ENCODE results near the gene HERC6. TPM values are rescaled to one million over a fixed set of nuclear protein-coding genes. Genes with fewer than 3 reads are reported as not detected.

Gene HERC6
- total RNA-seq, 2 donors from 2014 or later = 2.2 to 9.3 TPM

DNA sequence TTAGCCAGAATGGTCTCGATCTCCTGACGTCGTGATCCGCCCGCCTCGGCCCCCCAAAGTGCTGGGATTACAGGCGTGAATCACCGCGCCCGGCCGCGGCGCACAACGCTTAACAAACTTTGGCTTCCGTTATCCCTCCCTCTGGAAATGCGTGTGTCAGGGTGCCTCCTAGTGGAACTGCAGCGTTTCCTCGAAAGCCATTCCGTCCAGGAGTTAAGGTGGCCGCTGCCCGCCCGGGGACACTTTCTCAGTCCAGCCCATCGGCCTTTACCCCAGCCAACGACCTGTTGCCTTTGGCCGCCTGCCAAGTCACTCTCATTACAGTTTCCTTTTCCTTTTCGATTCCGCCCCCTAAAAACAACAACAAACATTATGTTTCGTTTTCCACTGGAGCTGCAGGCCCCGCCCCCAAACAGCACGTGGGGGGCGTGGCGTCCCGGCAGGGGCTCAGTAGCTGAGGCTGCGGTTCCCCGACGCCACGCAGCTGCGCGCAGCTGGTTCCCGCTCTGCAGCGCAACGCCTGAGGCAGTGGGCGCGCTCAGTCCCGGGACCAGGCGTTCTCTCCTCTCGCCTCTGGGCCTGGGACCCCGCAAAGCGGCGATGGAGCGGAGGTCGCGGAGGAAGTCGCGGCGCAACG lies 78.1 kb downstream of the HERC6 start, which contains the start of gene HERC5:
HERC5 (plus strand) TSS at position 450 of the 637 bp plus-strand sequence; CDS start at position 601, 151 bp downstream.
- Mint-ChIP-seq H3K36me3 (peaks cover 6 to 12% of the 10 kb centered on the region in 2 donors), H3K27ac (peak within 1 kb of the TSS; percentile 95 to 100), H3K9me3 (peaks cover 0 to 6% of the 10 kb centered on the region in 2 donors)
- ATAC-seq (peak; percentile 94 to 97), DNase-seq (ENCODE audit: low spot score in 2 of 2) (peak; percentile 89 to 92)

DNA sequence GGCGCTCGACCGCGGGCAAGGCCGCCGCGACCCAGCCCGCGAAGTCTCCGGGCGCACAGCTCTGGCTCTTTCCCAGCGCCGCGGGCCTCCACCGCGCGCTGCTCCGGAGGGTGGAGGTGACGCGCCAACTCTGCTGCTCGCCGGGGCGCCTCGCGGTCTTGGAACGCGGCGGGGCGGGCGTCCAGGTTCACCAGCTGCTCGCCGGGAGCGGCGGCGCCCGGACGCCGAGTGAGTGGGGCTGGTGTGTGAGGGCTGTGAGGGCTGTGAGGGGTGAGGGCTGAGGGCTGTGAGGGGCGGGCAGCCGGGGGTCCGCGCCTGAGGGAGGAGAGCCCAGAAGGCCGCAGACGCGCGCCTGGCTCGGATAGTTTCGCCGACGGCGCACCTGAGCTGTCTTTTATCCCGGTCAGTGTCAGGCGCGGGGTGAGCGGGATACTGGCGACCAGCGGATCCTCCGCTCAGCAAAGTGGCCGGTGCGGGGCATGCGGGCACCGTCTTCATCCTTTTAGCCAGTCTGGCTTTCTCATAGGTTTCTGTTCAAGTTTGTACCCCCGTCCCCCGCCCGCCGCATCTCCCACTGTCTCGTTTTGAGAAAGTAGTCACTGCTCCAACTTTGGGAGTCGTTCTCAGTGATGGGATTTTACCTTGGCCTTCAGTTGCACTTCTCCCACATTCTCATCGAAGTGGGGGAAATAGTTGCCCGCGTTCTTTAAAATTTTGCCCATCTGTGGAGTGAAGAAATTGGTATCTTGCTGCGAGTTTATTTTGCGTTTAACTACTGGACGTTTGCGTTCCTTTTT lies 78.9 kb downstream of the HERC6 start:
- peaks cover 9 to 12% of the 10 kb centered on the region in 2 donors for H3K36me3 Mint-ChIP-seq
- ATAC-seq (peak; percentile 61 to 65), DNase-seq (ENCODE audit: low spot score in 2 of 2) (peak in 1 of 2 donors; percentile 39)
- peaks cover 0 to 6% of the 10 kb centered on the region in 2 donors for H3K9me3 Mint-ChIP-seq
- peak overlapping the region; percentile 85 to 95 for H3K27ac Mint-ChIP-seq

DNA sequence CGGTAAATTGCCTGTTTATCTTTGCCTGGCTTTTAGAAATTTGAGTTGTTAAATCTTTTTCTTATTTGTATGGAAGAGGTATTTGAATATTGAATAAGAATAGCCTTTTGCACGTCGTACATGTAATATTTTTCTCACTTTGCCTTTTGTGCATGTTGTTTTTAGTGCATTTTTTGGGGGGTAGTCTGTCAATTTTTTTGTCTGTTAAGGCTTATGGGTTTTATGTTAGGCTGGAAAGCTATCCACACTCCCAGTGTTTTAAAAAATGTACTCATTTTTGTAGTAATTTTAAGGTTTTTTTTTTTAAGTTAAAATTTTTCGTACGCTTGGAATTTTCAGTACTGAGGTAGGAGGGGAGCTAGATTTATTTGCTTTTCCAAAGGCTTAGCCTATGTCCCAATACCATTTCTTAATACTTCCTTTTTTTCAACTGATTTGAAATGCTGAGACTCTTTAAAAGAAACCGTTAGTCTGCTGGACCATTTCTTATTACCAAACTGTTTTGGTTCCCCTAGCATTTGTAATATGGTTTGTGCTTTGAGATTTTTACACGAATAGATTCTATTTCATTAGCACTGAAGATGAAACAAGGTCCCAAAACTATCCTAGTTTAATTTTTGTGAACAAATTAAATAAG lies 79.6 kb downstream of the HERC6 start:
- ATAC-seq (no peak), DNase-seq (ENCODE audit: low spot score in 2 of 2) (no peak)
- Mint-ChIP-seq H3K36me3 (peaks cover 12 to 14% of the 10 kb centered on the region in 2 donors), H3K27ac (peak overlapping the region in 1 of 2 donors; percentile 95), H3K9me3 (peaks cover 0 to 6% of the 10 kb centered on the region in 2 donors)

DNA sequence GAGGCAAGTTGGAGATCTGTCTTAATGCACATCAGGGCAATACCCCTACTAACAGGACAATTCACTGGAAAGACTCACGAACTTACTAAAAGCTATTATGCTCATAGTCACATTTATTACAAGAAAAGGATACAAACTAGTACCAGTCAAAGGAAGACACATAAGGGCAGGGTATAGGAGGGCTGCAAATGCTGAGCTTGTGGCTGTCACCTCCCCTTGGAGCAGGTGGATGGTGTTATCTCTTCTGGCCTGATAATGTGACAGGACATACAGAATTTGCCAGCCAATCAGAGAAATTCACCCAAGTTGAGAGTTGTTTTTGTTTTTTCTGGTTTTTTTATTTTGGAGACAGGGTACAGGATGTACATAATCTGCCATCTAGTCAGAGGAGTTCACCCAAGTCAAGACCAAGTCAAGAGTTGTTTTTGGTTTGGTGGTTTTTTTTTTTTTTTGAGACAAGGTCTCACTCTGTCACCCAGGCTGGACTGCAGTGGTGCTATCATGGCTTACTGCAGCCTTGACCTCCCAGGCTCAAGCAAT lies 87.1 kb downstream of the HERC6 start:
- no peak for ATAC-seq

DNA sequence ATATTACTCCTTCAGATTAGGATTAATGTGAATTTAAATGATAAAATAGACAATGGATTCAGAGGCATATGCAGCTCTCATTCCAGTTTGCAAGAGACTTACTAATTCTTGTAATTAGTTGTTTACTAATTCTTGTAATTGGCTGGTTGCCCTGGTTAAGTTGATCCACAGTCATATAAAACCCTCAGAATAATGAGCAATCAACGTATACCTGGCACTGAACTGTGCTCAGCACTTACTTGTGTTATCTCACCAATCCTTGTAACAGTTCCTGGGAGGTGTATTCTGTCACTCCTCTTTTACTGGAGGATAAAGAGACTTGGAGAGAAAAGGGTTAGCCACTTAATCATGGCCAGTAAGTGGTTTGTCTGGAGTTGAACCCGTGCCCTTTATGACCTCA lies 88.7 kb downstream of the HERC6 start:
- peak in 1 of 2 donors; percentile 63 for ATAC-seq
- DNase-seq (ENCODE audit: low spot score in 2 of 2) = no peak
- no peaks in the 10 kb centered on the region for H3K9me3 Mint-ChIP-seq
- H3K36me3 Mint-ChIP-seq = peaks cover 9 to 23% of the 10 kb centered on the region in 2 donors
- H3K27ac Mint-ChIP-seq = no peak overlapping the region

More for the DNA sequence above, 87.1 kb downstream of the HERC6 start:
- H3K36me3 Mint-ChIP-seq = peaks cover 9 to 25% of the 10 kb centered on the region in 2 donors
- DNase-seq (ENCODE audit: low spot score in 2 of 2) = no peak
- H3K27ac Mint-ChIP-seq = peak overlapping the region in 1 of 2 donors; percentile 31
- H3K9me3 Mint-ChIP-seq = no peaks in the 10 kb centered on the region

DNA sequence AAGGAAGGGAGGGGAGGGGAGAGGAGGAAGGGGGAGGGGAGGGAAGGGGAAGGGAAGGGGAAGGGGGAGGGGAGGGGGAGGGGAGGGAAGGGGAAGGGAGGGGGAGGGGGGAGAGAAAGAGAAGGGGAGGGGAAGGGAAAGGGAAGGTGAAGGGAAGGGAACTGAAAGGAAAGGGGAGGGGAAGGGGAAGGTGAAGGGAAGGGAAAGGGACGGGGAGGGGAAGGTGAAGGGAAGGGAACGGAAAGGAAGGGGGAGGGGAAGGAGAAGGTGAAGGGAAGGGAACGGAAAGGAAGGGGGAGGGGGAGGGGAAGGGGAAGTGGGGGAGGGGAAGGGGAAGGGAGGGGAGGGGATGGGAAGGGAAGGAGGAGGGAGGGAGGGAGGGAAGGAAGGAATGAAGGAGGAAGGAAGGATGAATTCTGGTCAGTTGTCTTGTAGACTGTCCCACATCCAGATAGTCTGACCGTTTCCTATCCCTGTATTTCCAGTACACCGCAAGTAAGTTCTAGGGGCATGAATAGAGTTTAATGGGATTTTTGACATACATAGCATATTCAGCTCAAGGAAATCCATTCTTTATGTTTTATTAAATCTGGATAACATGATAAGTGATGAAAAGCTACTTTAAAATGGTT lies 98.7 kb downstream of the HERC6 start:
- Mint-ChIP-seq H3K27ac (no peak overlapping the region), H3K36me3 (peaks cover 0 to 14% of the 10 kb centered on the region in 2 donors), H3K9me3 (no peaks in the 10 kb centered on the region)
- DNase-seq (ENCODE audit: low spot score in 2 of 2) = no peak
- no peak for ATAC-seq

DNA sequence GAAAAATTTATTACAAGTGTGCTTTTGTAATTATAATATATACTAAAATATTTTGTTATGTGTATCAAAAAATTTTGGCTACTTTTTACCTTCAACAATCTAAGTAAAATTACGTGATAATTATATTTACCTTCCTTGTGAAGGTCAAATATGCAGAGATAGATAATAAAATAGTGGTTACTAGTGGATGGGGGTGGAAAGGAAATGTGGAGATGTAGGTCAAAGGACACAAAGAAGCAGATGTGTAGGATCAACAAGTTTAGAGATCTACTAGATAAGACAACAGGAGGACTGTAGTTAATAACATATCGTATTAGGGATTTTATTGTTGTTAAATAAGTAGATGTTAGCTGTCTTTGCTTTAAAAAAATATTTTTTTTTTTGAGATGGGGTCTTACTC lies 99.6 kb downstream of the HERC6 start:
- Mint-ChIP-seq H3K36me3 (peaks cover 0 to 13% of the 10 kb centered on the region in 2 donors), H3K9me3 (no peaks in the 10 kb centered on the region), H3K27ac (no peak overlapping the region)
- DNase-seq (ENCODE audit: low spot score in 2 of 2) (no peak), ATAC-seq (no peak)

DNA sequence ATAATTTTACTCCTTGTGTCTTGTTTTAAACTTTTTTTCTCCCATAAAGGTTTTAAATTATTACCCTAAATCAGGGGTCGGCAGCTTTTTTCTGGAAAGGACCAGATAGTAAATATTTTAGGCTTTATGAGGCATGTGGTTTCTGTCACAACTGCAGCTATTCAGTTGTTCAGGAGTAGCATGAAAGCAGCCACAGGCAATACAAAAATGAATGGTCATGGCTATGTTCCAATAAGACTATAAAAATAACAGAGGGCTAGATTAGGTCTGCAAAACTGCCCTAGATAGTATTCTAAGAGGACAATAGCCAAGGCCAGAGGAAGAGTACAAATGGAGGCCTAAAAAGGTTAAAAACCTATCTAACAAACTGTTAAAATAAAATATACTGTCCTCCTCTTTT lies 102.9 kb downstream of the HERC6 start:
- Mint-ChIP-seq H3K9me3 (no peaks in the 10 kb centered on the region), H3K27ac (no peak overlapping the region), H3K36me3 (peaks cover 0 to 4% of the 10 kb centered on the region in 2 donors)
- DNase-seq (ENCODE audit: low spot score in 2 of 2) (no peak), ATAC-seq (no peak)

DNA sequence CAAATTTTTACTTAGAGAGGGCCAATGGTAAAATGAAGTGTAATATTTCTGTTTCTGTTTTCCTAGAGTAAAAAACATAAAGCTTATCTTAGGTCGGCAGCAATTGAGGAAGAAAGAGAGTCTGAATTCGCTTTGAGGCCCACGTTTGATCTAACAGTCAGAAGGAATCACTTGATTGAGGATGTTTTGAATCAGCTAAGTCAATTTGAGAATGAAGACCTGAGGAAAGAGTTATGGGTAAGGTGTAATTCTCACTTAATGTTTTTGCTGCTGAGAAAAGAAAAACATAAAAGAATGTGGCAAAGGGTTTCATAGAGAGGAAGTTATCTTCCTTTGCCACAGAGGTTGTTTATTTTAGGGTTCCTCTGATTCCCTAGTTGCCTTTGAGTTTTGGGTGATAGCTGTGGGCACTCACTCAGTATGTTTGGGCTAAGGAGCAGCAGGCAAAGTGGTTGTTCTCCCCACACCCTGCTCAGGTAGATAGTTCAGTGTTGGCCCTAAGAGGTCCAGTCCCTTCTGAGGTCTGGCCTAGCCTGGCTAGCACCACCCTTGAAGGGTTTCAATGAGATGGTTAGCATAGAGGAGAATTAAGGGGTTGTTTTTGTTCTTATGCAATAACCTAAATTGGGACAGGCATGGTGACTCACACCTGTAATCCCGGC lies 110.6 kb downstream of the HERC6 start:
- peak in 1 of 2 donors; percentile 94 for ATAC-seq
- H3K27ac Mint-ChIP-seq = peak overlapping the region in 1 of 2 donors; percentile 83
- no peaks in the 10 kb centered on the region for H3K9me3 Mint-ChIP-seq
- peaks cover 0 to 11% of the 10 kb centered on the region in 2 donors for H3K36me3 Mint-ChIP-seq
- no peak for DNase-seq (ENCODE audit: low spot score in 2 of 2)

Other genes with a start within 250 kb of the HERC6 start
- gene ABCG2, start 220.2 kb upstream of the HERC6 start, total RNA-seq = under 1 TPM in 1 of 2 donors, not detected in 1; 0.74 TPM
- 10 to 100 TPM; 48.4 to 55.8 TPM for gene PPM1K, start 94.3 kb upstream of the HERC6 start, total RNA-seq
- 10 to 100 TPM; 24.8 to 38.9 TPM for gene HERC5, start 78.3 kb downstream of the HERC6 start, total RNA-seq
- gene PYURF, start 144.9 kb downstream of the HERC6 start, total RNA-seq = 10 to 100 TPM; 18.3 to 58.5 TPM
- gene HERC3, start 213.6 kb downstream of the HERC6 start, total RNA-seq = 10 to 100 TPM; 29.9 to 64.3 TPM